HCT116 (cell line): Measurements from ENCODE around the gene GCAT. TPM values are rescaled to one million over a fixed set of nuclear protein-coding genes. Genes with fewer than 3 reads are reported as not detected.
A peak's percentile ranks its signal among the peaks of the same experiment; 100 is the strongest.

Experiments
- ATAC-seq: fragments of 200-7000 bp; cut with Tn5 transposase; 2 replicates; pipeline ENCODE4 v1.9.1; 2020; ENCODE audit warnings: mild to moderate bottlenecking, moderate library complexity
- BruUV-seq: library from RNA; stranded (reverse); fragments of 400-500 nt; replicated peaks from 2 replicates; lab custom pipeline; 2021; lab: Mats Ljungman, UMichigan
- CTCF ChIA-PET: fragments of 300-600 bp; sonication (Branson Sonifier 250); formaldehyde crosslinking; loops from one replicate; lab custom pipeline; 2021; ENCODE audit warnings: antibody characterized with exemption; lab: Charles Lee
- POLR2A ChIA-PET: fragments of 300-600, 350-600 bp; sonication (Branson Sonifier 250); formaldehyde crosslinking; loops from one replicate; lab custom pipeline; 2021; ENCODE audit warnings: antibody characterized with exemption; lab: Charles Lee
- RAD21 ChIA-PET, 2 experiments: fragments of 300-600 bp; sonication (Branson Sonifier 250); formaldehyde crosslinking; loops; one replicate each; lab custom pipeline; 2023; ENCODE audit warnings: low total read pairs in 2 of 2; ENCODE audit not compliant: uncharacterized antibody in 2 of 2, unreplicated experiment in 2 of 2, low non-redundant PET in 1 of 2; lab: Charles Lee
- DNase-seq: peaks from one replicate; pipeline ENCODE4 v3.0.0-alpha.2; 2010; ENCODE audit warnings: low read depth, low spot score
- H2AFZ ChIP-seq: fragments of 200-600 bp; shearing (Covaris generic), sonication (generic); 2 replicates; pipeline ENCODE4 v1.6.1; 2017; ENCODE audit warnings: low read depth, mixed run types, mixed read lengths, antibody characterized with exemption, low read length; ENCODE audit not compliant: poor library complexity, severe bottlenecking
- H3K27ac ChIP-seq: 2 replicates; pipeline ENCODE4 v1.5.1; 2012; ENCODE audit warnings: low read depth, low read length
- H3K27me3 ChIP-seq: fragments of 200-600 bp; sonication (generic); 2 replicates; pipeline ENCODE4 v1.6.1; 2016; ENCODE audit warnings: mixed run types, low read length, mixed read lengths; ENCODE audit not compliant: insufficient read depth
- H3K36me3 ChIP-seq, 2 experiments: fragments of 200-500 bp in 1 of 2; fragments of 200-600 bp in 1 of 2; sonication (Bioruptor generic) in 1 of 2; sonication (generic) in 1 of 2; 2 replicates each; pipeline versions ENCODE4 v1.5.1 to v1.6.1; 2014 to 2016; ENCODE audit warnings: low read length in 2 of 2, inconsistent platforms in 1 of 2, mixed read lengths in 1 of 2, mixed run types in 1 of 2; ENCODE audit not compliant: insufficient read depth in 2 of 2, control insufficient read depth in 1 of 2
- H3K4me1 ChIP-seq, 2 experiments: fragments of 200-600 bp in 1 of 2; sonication (generic) in 1 of 2; 2 replicates each; pipeline versions ENCODE4 v1.5.1 to v1.6.1; 2012 to 2017; ENCODE audit warnings: low read length in 2 of 2, inconsistent platforms in 1 of 2, mild to moderate bottlenecking in 1 of 2, mixed read lengths in 1 of 2, mixed run types in 1 of 2, moderate library complexity in 1 of 2; ENCODE audit not compliant: insufficient read depth in 2 of 2, control insufficient read depth in 1 of 2
- H3K4me2 ChIP-seq: fragments of 200-600 bp; sonication (generic); 2 replicates; pipeline ENCODE4 v1.6.1; 2017; ENCODE audit warnings: mixed run types, low read length, mixed read lengths
- H3K4me3 ChIP-seq, 2 experiments: fragments of 200-600 bp in 1 of 2; sonication (generic) in 1 of 2; replicated peaks in 1 of 2; 2 replicates each; pipeline ENCODE4 v1.5.1; 2011 to 2016; ENCODE audit warnings: low read length in 2 of 2, control low read depth in 1 of 2, low read depth in 1 of 2, mild to moderate bottlenecking in 1 of 2, mixed read lengths in 1 of 2, mixed run types in 1 of 2
- H3K79me2 ChIP-seq: fragments of 200-600 bp; sonication (generic); 2 replicates; pipeline ENCODE4 v1.6.1; 2017; ENCODE audit warnings: mild to moderate bottlenecking, mixed run types, low read length, moderate library complexity, mixed read lengths; ENCODE audit not compliant: insufficient read depth
- H3K9ac ChIP-seq: fragments of 200-600 bp; sonication (generic); 2 replicates; pipeline ENCODE4 v1.6.1; 2016; ENCODE audit warnings: low read length, mixed read lengths
- H3K9me2 ChIP-seq: fragments of 200-600 bp; sonication (generic), shearing (Covaris generic); 2 replicates; pipeline ENCODE4 v1.6.1; 2017; ENCODE audit warnings: mixed run types, mild to moderate bottlenecking, moderate library complexity; ENCODE audit not compliant: insufficient read depth
- H3K9me3 ChIP-seq, 2 experiments: fragments of 200-500 bp in 1 of 2; fragments of 200-600 bp in 1 of 2; sonication (Bioruptor generic) in 1 of 2; sonication (generic) in 1 of 2; 2 replicates each; pipeline ENCODE4 v1.6.1; 2014 to 2017; ENCODE audit warnings: low read length in 2 of 2, mixed read lengths in 2 of 2, inconsistent platforms in 1 of 2, low read depth in 1 of 2, mild to moderate bottlenecking in 1 of 2, mixed run types in 1 of 2, moderate library complexity in 1 of 2; ENCODE audit not compliant: control insufficient read depth in 1 of 2, insufficient read depth in 1 of 2
- H4K20me1 ChIP-seq: fragments of 200-600 bp; sonication (generic), shearing (Covaris generic); 2 replicates; pipeline ENCODE4 v1.6.1; 2017; ENCODE audit warnings: mixed run types, mild to moderate bottlenecking, moderate library complexity; ENCODE audit not compliant: insufficient read depth
- CEBPB ChIP-seq: IDR thresholded peaks from 2 replicates; pipeline ENCODE4 v1.6.1; 2012; ENCODE audit warnings: low read depth
- EGR1 ChIP-seq: IDR thresholded peaks from 2 replicates; pipeline ENCODE4 v1.6.1; 2012; ENCODE audit warnings: low read depth
- JUND ChIP-seq: IDR thresholded peaks from 2 replicates; pipeline ENCODE4 v1.6.1; 2012
- POLR2AphosphoS5 ChIP-seq: IDR thresholded peaks from 2 replicates; pipeline ENCODE4 v1.6.1; 2011; ENCODE audit warnings: mild to moderate bottlenecking, low read depth, low read length, moderate library complexity
- RAD21 ChIP-seq: IDR thresholded peaks from 2 replicates; pipeline ENCODE4 v1.6.1; 2012; ENCODE audit warnings: low read depth, mild to moderate bottlenecking
- SP1 ChIP-seq: IDR thresholded peaks from 2 replicates; pipeline ENCODE4 v1.6.1; 2012; ENCODE audit warnings: low read depth
- TCF7L2 ChIP-seq: IDR thresholded peaks from 2 replicates; pipeline ENCODE4 v1.7.0; 2011; ENCODE audit warnings: borderline replicate concordance, inconsistent platforms; ENCODE audit not compliant: insufficient read depth, insufficient read length; ENCODE audit errors: extremely low read depth
- YY1 ChIP-seq: IDR thresholded peaks from 2 replicates; pipeline ENCODE4 v1.6.1; 2011; ENCODE audit warnings: low read length, low read depth, moderate library complexity, mild to moderate bottlenecking; ENCODE audit not compliant: insufficient replicate concordance; ENCODE audit errors: extremely low read depth
- ZFX ChIP-seq: fragments of 450-650 bp; IDR thresholded peaks from 2 replicates; pipeline ENCODE4 v1.6.1; 2017
- ZNF274 ChIP-seq: fragments of 200-500 bp; sonication (Bioruptor generic); IDR thresholded peaks from 2 replicates; pipeline ENCODE4 v1.6.1; 2014; ENCODE audit warnings: mild to moderate bottlenecking, low read depth, low read length, inconsistent platforms
- intact Hi-C: fragments of 100-400 bp; cut with micrococcal nuclease; formaldehyde crosslinking; loops from 2 replicates; pipeline ENCODE4 v1.10.0; 2022
- total RNA-seq: library from RNA; stranded (reverse); gene quantifications from one replicate; pipeline ENCODE4 v1.2.1, GENCODE V29; 2021; ENCODE audit not compliant: unreplicated experiment
- TF ChIP-seq, protein P1 (sequence below), 3 experiments: fragments of 200-600 bp in 1 of 3; sonication (generic) in 1 of 3; IDR thresholded peaks in 2 of 3; conservative IDR thresholded peaks in 1 of 3; 2 replicates each; pipeline ENCODE4 v1.5.1; 2012 to 2017; ENCODE audit warnings: low read depth in 2 of 3, low read length in 2 of 3, antibody characterized with exemption in 1 of 3, borderline replicate concordance in 1 of 3, control low read depth in 1 of 3, mild to moderate bottlenecking in 1 of 3, mixed read lengths in 1 of 3, mixed run types in 1 of 3, moderate library complexity in 1 of 3; ENCODE audit not compliant: insufficient read depth in 1 of 3

The GCAT gene
- total RNA-seq, 1 experiment from 2014 or later = 88.7 TPM

GRCh38 chr22:37801946-37802309 lies 5.8 kb upstream of the GCAT start:
- POLR2A ChIA-PET = no interaction called here
- H3K9me3 ChIP-seq = no peaks in the 10 kb centered on the region
- H2AFZ ChIP-seq = peak overlapping the region; percentile 74
- peaks cover 16 to 46% of the 10 kb centered on the region in 2 experiments; a peak in 3 of 4 replicates for H3K4me1 ChIP-seq
- H3K27me3 ChIP-seq = no peaks in the 10 kb centered on the region
- H3K79me2 ChIP-seq = peaks cover 18% of the 10 kb centered on the region
- RAD21 ChIA-PET = no interaction called here
- ATAC-seq = no peak
- peak overlapping the region; percentile 66 for H3K9ac ChIP-seq
- peak overlapping the region; percentile 89 for H3K4me2 ChIP-seq
- TF ChIP-seq TCF7L2 (no peak), YY1 (no peak), EGR1 (no peak), ZFX (no peak), POLR2AphosphoS5 (no peak), JUND (no peak), ZNF274 (no peak), SP1 (no peak), RAD21 (no peak), CEBPB (no peak)
- TF ChIP-seq, protein P1, sequence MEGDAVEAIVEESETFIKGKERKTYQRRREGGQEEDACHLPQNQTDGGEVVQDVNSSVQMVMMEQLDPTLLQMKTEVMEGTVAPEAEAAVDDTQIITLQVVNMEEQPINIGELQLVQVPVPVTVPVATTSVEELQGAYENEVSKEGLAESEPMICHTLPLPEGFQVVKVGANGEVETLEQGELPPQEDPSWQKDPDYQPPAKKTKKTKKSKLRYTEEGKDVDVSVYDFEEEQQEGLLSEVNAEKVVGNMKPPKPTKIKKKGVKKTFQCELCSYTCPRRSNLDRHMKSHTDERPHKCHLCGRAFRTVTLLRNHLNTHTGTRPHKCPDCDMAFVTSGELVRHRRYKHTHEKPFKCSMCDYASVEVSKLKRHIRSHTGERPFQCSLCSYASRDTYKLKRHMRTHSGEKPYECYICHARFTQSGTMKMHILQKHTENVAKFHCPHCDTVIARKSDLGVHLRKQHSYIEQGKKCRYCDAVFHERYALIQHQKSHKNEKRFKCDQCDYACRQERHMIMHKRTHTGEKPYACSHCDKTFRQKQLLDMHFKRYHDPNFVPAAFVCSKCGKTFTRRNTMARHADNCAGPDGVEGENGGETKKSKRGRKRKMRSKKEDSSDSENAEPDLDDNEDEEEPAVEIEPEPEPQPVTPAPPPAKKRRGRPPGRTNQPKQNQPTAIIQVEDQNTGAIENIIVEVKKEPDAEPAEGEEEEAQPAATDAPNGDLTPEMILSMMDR (IDR thresholded peaks at IDR 0.05 in 2 of 3, conservative IDR thresholded peaks at IDR 0.05 in 1 of 3; ENCODE audit: borderline replicate concordance in 1 of 3, insufficient read depth in 1 of 3, low read depth in 2 of 3, low read length in 2 of 3) = no peak
- H3K9me2 ChIP-seq = no peaks in the 10 kb centered on the region
- H3K36me3 ChIP-seq = no peaks in the 10 kb centered on the region
- H4K20me1 ChIP-seq = no peaks in the 10 kb centered on the region
- H3K4me3 ChIP-seq = peak overlapping the region; percentile 48 to 61
- no peak for DNase-seq
- peak overlapping the region; percentile 63; the same call in 1 of the 2 replicates for H3K27ac ChIP-seq
- CTCF ChIA-PET = no interaction called here
- no TSS peak for BruUV-seq
- intact Hi-C loops = no loop called here
